ENCODE results near the gene DNAH1.
"Not testable (repeated sequence)": the region's sequence is repeated elsewhere in the genome, so short reads cannot be mapped to it uniquely, and the experiment has no call there.

The DNAH1 gene

GRCh38 chr3:52315977-52316764, at the start of gene DNAH1:
TSS of gene DNAH1 (plus strand) at chr3:52316319. CDS start at chr3:52322443, 6,124 bp downstream.
- DNase-seq (ENCODE audit: low read depth), result no peak

GRCh38 chr3:52268036-52268435, 48.1 kb upstream of the DNAH1 start:
- DNase-seq (ENCODE audit: low read depth), result peak; percentile 46

DNA sequence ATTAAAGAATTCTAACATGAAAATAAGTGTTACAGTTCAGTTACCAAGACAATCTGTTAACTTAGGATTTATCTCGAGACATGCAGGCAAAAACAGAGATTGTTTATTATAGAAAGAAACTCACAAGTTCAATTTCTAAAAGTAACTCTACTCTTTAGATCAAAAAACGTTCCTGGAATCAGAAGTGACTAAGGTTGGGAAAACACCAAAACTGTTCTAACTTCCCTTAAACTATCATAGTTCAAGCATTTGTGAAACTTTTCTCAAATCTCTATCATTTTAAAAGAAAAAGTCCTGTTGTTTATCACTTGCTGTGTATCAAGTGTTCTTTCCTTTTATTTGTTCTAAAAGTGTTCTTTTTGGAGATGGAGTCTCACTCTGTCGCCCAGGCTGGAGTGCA, 46.3 kb upstream of the DNAH1 start:
- no peak for DNase-seq (ENCODE audit: low read depth)

GRCh38 chr3:52270252-52270754, 45.8 kb upstream of the DNAH1 start:
- no peak for DNase-seq (ENCODE audit: low read depth)

GRCh38 chr3:52272172-52272571, 43.9 kb upstream of the DNAH1 start:
- DNase-seq (ENCODE audit: low read depth), result not testable (repeated sequence)

- DNase-seq (ENCODE audit: low read depth), result no peak
These were observed 43.3 kb upstream of the DNAH1 start for GRCh38 chr3:52272831-52273230.

DNA sequence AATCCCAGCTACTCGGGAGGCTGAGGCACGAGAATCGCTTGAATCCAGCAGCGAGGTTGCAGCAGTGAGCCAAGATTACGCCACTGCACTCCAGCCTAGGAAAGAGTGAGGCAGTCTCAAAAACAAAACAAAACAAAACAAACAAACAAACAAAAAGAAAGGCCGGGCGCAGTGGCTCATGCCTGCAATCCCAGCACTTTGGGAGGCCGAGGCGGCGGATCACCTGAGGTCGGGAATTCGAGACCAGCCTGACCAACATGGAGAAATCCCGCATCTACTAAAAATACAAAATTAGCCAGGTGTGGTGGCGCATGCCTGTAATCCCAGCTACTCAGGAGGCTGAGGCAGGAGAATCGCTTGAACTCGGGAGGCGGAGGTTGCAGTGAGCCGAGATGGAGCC, 41.3 kb upstream of the DNAH1 start:
- DNase-seq (ENCODE audit: low read depth), result not testable (repeated sequence)

GRCh38 chr3:52277071-52277964, 38.8 kb upstream of the DNAH1 start:
- DNase-seq (ENCODE audit: low read depth), result peak; percentile 65

- DNase-seq (ENCODE audit: low read depth), result peak; percentile 65
These were observed 38.1 kb upstream of the DNAH1 start for GRCh38 chr3:52277972-52278509.

- DNase-seq (ENCODE audit: low read depth), result peak; percentile 97
These were observed 37.5 kb upstream of the DNAH1 start, which contains the start of gene WDR82 for GRCh38 chr3:52278510-52279069. TSS of gene WDR82 (minus strand) at chr3:52278649. CDS start at chr3:52278361, 288 bp downstream.

- DNase-seq (ENCODE audit: low read depth), result no peak
These were observed 36.5 kb upstream of the DNAH1 start for GRCh38 chr3:52279596-52279995.

GRCh38 chr3:52280050-52280461, 36.1 kb upstream of the DNAH1 start:
- no peak for DNase-seq (ENCODE audit: low read depth)

DNA sequence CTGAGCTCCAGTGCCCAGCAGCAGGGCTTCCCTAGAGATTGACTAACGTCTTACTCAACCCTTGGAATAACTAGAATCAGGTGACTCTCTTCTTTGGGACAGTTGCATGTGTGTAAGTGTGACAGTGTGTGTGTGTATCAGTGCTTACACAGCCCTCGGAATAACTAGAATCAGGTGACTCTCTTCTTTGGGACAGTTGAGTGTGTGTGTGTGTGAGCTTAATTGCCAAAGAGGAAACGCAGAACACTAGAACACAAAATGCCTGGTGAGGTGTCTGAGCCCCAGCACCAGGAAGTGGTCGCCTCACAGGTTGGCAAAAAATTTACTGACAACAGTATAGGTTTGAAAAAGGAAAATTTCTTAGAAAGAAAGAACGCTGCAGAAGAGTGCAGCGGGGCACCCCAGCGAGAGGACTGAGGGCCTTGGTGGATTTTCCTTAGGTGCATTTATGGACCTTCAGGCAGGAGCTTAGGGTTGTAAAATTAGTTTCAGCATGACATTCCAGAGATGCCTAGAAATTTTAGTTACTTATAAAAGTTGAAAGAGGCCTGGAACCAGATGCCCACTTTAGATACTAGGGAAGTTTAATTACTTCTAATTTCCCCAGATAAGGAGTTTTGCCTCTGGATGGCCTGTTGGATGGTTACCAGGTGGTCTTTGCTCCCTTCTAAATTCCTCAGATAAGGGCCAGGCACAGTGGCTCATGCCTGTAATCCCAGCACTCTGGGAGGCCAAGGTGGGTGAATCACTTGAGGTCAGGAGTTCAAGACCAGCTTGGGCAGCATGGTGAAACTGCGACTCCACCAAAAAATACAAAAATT, 33.9 kb upstream of the DNAH1 start:
- no peak for DNase-seq (ENCODE audit: low read depth)

- no peak for DNase-seq (ENCODE audit: low read depth)
These were observed 32.8 kb upstream of the DNAH1 start for GRCh38 chr3:52283306-52283705.

DNA sequence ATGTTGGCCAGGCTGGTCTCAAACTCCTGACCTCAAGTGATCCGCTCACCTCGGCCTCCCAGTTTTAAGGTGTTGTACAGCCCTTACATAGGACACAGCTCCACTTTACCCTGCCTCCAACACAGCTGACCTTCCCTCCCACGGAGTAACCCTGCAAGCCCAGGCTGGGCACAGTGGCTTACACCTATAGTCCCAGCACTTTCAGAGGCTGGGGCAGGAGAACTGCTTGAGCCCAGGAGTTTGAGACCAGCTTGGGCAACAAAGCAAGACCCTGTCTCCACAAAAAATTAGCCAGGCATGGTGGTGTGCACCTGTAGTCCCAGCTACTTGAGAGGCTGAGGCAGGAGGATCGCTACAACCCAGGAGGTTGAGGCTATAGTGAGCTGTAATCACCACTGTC, 32.1 kb upstream of the DNAH1 start:
- not testable (repeated sequence) for DNase-seq (ENCODE audit: low read depth)

DNA sequence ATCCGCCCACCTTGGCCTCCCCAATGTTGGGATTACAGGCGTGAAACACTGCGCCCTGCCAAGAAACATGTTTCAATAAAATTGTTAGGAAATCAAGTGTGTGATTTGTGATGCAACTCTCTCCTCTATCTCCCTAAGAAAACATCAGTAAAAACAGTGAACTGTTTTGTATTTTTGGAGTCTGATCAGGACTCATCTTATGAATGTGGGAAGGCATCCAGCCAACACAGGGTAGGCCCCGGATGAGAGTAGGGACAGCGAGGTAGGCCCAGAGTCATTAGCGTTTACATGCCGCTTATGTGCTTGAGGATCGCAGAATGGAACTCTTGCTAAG, 29.4 kb upstream of the DNAH1 start:
- no peak for DNase-seq (ENCODE audit: low read depth)

GRCh38 chr3:52288674-52289073, 27.4 kb upstream of the DNAH1 start:
- no peak for DNase-seq (ENCODE audit: low read depth)

- no peak for DNase-seq (ENCODE audit: low read depth)
These were observed 26.8 kb upstream of the DNAH1 start for GRCh38 chr3:52289338-52289746.

GRCh38 chr3:52289747-52290595, 26.1 kb upstream of the DNAH1 start:
- DNase-seq (ENCODE audit: low read depth), result no peak
